MCF 10A (cell line): ENCODE data around the gene TNFAIP3. TPM values are rescaled to one million over a fixed set of nuclear protein-coding genes. Genes with fewer than 3 reads are reported as not detected.

Experiments used
- BruUV-seq: library from RNA; stranded (reverse); fragments of 400-500 nt; replicated peaks from 2 replicates; lab custom pipeline; 2021; lab: Mats Ljungman, UMichigan
- CTCF ChIA-PET: fragments of 300-600 bp; sonication (Branson Sonifier 250); formaldehyde crosslinking; extraction: SDS; loops from one replicate; lab custom pipeline; 2021; ENCODE audit warnings: antibody characterized with exemption, inconsistent platforms; lab: Yijun Ruan, JAX
- POLR2A ChIA-PET: fragments of 300-600, 350-650 bp; sonication (Branson Sonifier 250); formaldehyde crosslinking; extraction: SDS; loops from one replicate; lab custom pipeline; 2020; ENCODE audit warnings: antibody characterized with exemption, inconsistent platforms; lab: Yijun Ruan, JAX
- DNase-seq: peaks from one replicate; pipeline ENCODE4 v3.0.0-alpha.2; 2018; ENCODE audit not compliant: unreplicated experiment
- H3K27ac Mint-ChIP-seq: one replicate; pipeline ENCODE4 v1.8.0; 2022; ENCODE audit warnings: mild to moderate bottlenecking, low read depth, mixed read lengths; ENCODE audit not compliant: unreplicated experiment
- H3K27me3 Mint-ChIP-seq: one replicate; pipeline ENCODE4 v1.8.0; 2022; ENCODE audit warnings: mixed read lengths; ENCODE audit not compliant: insufficient read depth, unreplicated experiment
- H3K36me3 Mint-ChIP-seq: one replicate; pipeline ENCODE4 v1.8.0; 2022; ENCODE audit warnings: mild to moderate bottlenecking, moderate library complexity, mixed read lengths; ENCODE audit not compliant: insufficient read depth, unreplicated experiment
- H3K4me1 Mint-ChIP-seq: one replicate; pipeline ENCODE4 v1.8.0; 2022; ENCODE audit warnings: mixed read lengths; ENCODE audit not compliant: insufficient read depth, unreplicated experiment
- H3K4me3 Mint-ChIP-seq: one replicate; pipeline ENCODE4 v1.8.0; 2022; ENCODE audit warnings: mild to moderate bottlenecking, moderate library complexity, mixed read lengths; ENCODE audit not compliant: unreplicated experiment
- H3K9me3 Mint-ChIP-seq: one replicate; pipeline ENCODE4 v1.8.0; 2022; ENCODE audit warnings: mixed read lengths; ENCODE audit not compliant: unreplicated experiment
- CTCF ChIP-seq: fragments of 200-600 bp; IDR thresholded peaks from one replicate; pipeline ENCODE4 v1.8.0; 2022; ENCODE audit warnings: antibody characterized with exemption, mild to moderate bottlenecking; ENCODE audit not compliant: unreplicated experiment
- intact Hi-C: fragments of 100-400 bp; cut with micrococcal nuclease; formaldehyde crosslinking; loops from 2 replicates; pipeline ENCODE4 v1.14.1; 2022
- total RNA-seq: library from RNA; stranded (reverse); gene quantifications from 2 replicates; pipeline ENCODE4 v1.2.3, GENCODE V29; 2022

Gene TNFAIP3
- total RNA-seq, 1 experiment from 2014 or later = 52.8 TPM

DNA sequence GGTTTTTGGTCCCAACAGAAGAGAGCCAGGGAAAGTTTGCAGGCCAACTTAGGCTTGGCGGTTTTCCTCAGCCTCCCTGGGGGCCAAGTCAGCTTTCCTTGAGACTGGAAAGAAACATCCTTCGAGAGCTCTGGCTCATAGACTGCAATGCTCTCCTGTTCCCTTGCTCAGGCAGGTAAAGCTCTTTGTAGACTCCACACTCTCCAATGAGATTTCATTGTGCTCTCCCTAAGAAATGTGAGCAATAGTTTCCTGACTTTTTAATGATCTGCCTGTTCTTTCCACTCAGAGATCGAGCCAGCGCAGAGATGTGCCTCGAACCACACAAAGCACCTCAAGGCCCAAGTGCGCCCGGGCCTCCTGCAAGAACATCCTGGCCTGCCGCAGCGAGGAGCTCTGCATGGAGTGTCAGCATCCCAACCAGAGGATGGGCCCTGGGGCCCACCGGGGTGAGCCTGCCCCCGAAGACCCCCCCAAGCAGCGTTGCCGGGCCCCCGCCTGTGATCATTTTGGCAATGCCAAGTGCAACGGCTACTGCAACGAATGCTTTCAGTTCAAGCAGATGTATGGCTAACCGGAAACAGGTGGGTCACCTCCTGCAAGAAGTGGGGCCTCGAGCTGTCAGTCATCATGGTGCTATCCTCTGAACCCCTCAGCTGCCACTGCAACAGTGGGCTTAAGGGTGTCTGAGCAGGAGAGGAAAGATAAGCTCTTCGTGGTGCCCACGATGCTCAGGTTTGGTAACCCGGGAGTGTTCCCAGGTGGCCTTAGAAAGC lies 13.9 kb downstream of the TNFAIP3 start:
- H3K4me3 Mint-ChIP-seq = no peak overlapping the region
- H3K27me3 Mint-ChIP-seq = no peaks in the 10 kb centered on the region
- no peaks in the 10 kb centered on the region for H3K9me3 Mint-ChIP-seq
- H3K36me3 Mint-ChIP-seq = peaks cover 100% of the 10 kb centered on the region
- H3K4me1 Mint-ChIP-seq = no peaks in the 10 kb centered on the region
- intact Hi-C loops = no loop called here
- CTCF ChIA-PET = interaction anchor here (0.7 to 1.2 kb wide), 7 partner anchors 10 to 81 kb away, joined by 3 read pairs; no protein-coding TSS in a partner anchor
- H3K27ac Mint-ChIP-seq = no peak overlapping the region
- no peak for TF ChIP-seq CTCF
- BruUV-seq = no TSS peak
- POLR2A ChIA-PET = interaction anchor here (0.6 to 1.8 kb wide), 5 partner anchors 10 to 225 kb away, joined by 3 to 6 read pairs (median 3); no protein-coding TSS in a partner anchor
- no peak for DNase-seq

- TF ChIP-seq CTCF = no peak
- ChIA-PET CTCF (interaction anchor here (0.6 to 1.2 kb wide), 8 partner anchors 10 to 69 kb away, joined by 3 to 4 read pairs (median 3); no protein-coding TSS in a partner anchor), POLR2A (interaction anchor here (0.9 to 2.1 kb wide), 6 partner anchors 9 to 225 kb away, joined by 3 to 13 read pairs (median 3); no protein-coding TSS in a partner anchor)
- peaks cover 100% of the 10 kb centered on the region for H3K36me3 Mint-ChIP-seq
- H3K27ac Mint-ChIP-seq = no peak overlapping the region
- H3K4me3 Mint-ChIP-seq = no peak overlapping the region
- no peaks in the 10 kb centered on the region for H3K4me1 Mint-ChIP-seq
- H3K9me3 Mint-ChIP-seq = no peaks in the 10 kb centered on the region
- BruUV-seq = no TSS peak
- DNase-seq = no peak
- intact Hi-C loops = no loop called here
- no peaks in the 10 kb centered on the region for H3K27me3 Mint-ChIP-seq
Measured at GRCh38 chr6:137881522-137881886, 14.4 kb downstream of the TNFAIP3 start.

- H3K4me3 Mint-ChIP-seq = no peak overlapping the region
- no peaks in the 10 kb centered on the region for H3K9me3 Mint-ChIP-seq
- H3K27me3 Mint-ChIP-seq = no peaks in the 10 kb centered on the region
- no peak for TF ChIP-seq CTCF
- BruUV-seq = TSS peak; percentile 4
- H3K4me1 Mint-ChIP-seq = no peaks in the 10 kb centered on the region
- peaks cover 93% of the 10 kb centered on the region for H3K36me3 Mint-ChIP-seq
- intact Hi-C loops = no loop called here
- ChIA-PET POLR2A (interaction anchor here (0.9 to 2.1 kb wide), 5 partner anchors 8 to 223 kb away, joined by 3 to 13 read pairs (median 3); no protein-coding TSS in a partner anchor), CTCF (interaction anchor here (0.6 to 1.2 kb wide), 4 partner anchors 15 to 68 kb away, joined by 3 to 4 read pairs (median 3); no protein-coding TSS in a partner anchor)
- H3K27ac Mint-ChIP-seq = no peak overlapping the region
- no peak for DNase-seq
Measured at GRCh38 chr6:137882225-137882961, 15.3 kb downstream of the TNFAIP3 start.
